Fibroblast of gingiva (primary cell): ENCODE data around the gene ADCY3.

Experiments
- DNase-seq: peaks from one replicate; pipeline ENCODE4 v3.0.0-alpha.2; 2011; ENCODE audit warnings: low read depth

ADCY3 gene

GRCh38 chr2:24925815-24926214 lies 5.8 kb upstream of the ADCY3 start:
- DNase-seq = no peak

DNA sequence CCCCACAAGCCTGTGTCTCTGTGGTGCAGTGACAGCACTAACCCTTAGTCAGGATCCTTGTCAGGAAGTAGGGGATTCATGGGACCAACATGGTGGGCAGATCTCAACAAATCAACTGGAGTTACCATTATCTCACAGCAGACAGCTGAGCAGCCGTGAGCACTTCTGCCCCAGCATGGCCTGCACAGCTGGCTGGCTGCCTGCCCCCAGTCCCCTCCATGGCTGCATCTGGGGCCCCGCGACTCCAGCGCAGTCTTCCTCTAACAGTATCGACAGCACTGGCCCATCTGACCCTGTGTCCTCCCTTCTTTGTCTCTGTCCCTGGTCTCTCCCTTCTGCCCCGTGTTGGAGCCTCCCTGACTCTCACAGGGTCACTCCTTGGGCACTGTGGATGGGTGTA lies 4.7 kb upstream of the ADCY3 start:
- DNase-seq = no peak

GRCh38 chr2:24924266-24924665 lies 4.2 kb upstream of the ADCY3 start:
- no peak for DNase-seq

GRCh38 chr2:24923106-24923505 lies 3.1 kb upstream of the ADCY3 start:
- DNase-seq = no peak

DNA sequence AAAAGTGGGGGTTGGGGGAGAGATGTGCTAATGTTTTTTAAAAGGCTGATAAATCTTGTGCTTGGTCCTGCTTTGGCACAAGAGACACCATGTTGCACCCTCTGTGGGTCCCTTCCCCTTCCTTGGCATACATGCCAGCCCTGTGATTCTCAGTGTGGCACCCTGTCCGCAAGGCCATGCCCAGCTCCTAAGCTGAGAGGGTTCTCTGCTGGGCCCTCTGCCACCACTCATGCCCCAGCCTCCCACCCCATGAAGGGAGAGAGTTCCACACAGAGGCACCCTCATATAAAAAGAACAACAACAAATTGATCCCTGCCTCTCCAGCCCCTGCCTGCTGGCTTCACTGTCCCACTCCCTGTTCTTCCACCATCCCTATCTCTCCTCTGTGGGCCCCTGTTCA lies 2.5 kb upstream of the ADCY3 start:
- DNase-seq = no peak

GRCh38 chr2:24920809-24921441 lies 888 bp upstream of the ADCY3 start:
- no peak for DNase-seq

GRCh38 chr2:24919506-24920097 lies 435 bp downstream of the ADCY3 start:
- no peak for DNase-seq

GRCh38 chr2:24919037-24919505 lies 966 bp downstream of the ADCY3 start:
- DNase-seq = no peak

GRCh38 chr2:24918326-24919036 lies 1.6 kb downstream of the ADCY3 start:
- DNase-seq = no peak

DNA sequence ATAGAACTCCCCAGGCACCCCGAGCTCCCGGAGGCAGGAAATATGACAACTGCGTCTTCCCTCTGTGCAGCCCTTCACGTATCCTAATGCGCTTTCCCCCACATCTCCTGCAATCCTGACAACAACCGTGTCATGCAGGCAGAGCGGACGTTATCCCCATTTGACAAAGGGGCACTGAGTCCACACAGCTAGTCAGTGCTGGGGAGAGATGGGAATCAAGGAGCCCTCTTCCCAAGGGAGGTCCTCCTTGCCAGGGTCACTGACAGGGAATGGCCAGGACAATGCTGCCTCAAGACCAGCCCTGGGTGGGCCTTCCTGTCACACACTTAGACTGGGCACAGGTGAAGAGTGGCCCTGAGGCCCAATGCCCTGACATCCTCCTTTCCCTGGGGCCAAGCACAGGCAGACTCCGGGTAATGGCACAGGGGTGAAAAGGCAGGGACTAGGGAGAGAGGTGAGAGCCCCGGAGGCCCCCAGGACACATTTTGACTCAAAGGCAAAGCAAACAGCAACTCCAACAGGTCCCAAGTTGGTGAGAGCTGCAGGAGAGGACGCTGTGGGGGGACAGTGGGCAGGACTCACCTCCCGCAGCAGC lies 2.2 kb downstream of the ADCY3 start:
- DNase-seq = no peak

GRCh38 chr2:24917086-24917485 lies 3.0 kb downstream of the ADCY3 start:
- no peak for DNase-seq

DNA sequence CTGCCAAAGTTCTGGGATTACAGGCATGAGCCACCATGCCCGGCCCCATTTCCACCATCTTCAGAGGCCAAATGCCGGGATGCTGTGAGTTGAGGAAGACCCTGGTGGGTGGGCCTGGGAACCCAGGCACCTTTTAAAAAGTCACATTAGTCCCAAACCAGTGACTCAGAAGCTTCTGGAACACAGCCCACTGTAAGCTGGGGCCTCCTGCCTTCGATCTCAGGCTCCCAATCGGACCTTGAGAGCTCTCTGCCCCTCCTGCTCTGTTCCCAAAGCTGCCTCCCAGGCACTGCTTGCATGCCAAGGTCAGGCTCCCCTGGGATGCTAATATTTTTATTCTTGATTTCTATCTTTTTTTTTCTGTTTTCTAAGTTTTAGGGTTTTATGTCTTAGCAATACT lies 4.2 kb downstream of the ADCY3 start:
- DNase-seq = peak; percentile 58

- no peak for DNase-seq
Measured at GRCh38 chr2:24915175-24915574, 4.9 kb downstream of the ADCY3 start.

DNA sequence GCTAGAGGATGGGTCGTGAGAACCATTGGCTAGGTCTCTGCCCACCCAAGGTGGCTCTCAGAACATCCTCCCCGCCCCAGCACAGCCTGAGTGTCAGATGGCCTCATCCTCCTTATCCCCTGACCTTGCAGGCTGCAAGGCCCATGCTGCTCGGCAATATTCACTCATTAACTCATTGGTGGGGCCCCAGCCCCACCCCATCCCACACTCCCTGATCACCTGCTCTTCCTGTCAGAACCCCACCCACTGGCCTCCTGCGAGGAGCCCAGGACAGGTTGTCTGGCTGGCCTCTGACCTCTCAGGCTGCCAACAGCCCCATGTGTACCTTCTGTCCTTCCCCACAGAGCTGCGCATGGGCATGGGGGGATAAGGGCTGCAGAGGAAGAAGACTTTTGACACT lies 5.3 kb downstream of the ADCY3 start:
- DNase-seq = no peak

DNA sequence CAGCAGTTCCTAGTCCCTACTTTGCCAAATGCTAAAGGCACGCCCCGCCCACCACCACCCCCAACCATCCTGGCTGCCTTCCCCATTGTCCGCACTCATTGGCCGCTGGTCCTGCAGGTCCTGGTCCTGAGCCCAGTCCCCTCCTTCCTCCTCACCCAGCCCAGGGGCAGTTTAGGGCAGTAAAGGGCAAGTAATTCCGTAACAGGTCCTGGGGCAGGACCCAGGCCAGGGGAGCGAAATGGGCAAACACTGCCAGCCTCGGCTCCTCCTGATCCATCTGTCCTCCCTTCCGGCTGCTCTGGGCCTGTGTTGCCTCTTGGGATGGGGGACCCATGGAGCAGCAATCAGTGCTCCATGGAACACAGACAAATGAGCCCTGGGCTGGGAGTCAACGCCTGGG lies 6.1 kb downstream of the ADCY3 start:
- DNase-seq = no peak

- DNase-seq = no peak
Measured at GRCh38 chr2:24912986-24913385, 7.1 kb downstream of the ADCY3 start.

GRCh38 chr2:24912523-24912922 lies 7.5 kb downstream of the ADCY3 start:
- DNase-seq = peak; percentile 33

DNA sequence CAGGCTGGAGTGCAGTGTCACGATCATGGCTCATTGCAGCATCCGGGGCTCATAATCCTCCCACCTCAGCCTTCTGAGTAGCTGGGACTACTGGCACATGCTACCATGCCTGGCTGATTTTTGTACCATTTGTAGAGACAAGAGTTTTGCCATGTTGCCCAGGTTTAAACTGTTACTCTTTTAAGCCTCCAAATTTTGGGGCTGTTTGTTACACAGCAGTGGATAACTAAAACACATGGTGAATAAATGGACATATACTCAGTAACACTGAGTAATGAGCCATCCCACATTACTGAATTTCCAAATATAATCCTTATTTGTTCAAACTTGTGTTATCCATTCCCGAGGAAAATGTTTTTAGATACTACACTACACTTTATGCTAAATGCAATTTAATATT lies 9.8 kb downstream of the ADCY3 start:
- DNase-seq = no peak

GRCh38 chr2:24909555-24910177 lies 10.4 kb downstream of the ADCY3 start:
- peak; percentile 80 for DNase-seq

- no peak for DNase-seq
Measured at GRCh38 chr2:24908461-24908901, 11.6 kb downstream of the ADCY3 start.

DNA sequence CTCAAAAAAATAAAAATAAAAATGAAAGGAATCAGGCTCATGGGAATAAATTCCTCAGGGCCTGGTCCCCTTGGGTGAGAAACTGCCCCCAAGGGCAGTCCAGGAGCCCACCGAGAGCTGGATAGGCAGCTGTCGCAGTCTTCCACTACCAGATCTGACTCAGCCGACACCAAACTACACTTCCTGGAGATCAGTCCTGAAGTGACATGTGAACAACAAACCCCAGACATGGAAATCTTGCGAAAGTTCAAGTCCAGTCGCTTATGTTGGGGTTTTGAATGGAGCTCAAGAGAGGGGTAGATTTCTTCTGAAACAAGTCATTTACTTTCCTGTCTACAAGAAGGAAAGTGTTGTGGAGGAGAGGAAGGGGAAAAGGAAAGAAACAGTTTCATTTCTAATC lies 12.9 kb downstream of the ADCY3 start:
- no peak for DNase-seq

DNA sequence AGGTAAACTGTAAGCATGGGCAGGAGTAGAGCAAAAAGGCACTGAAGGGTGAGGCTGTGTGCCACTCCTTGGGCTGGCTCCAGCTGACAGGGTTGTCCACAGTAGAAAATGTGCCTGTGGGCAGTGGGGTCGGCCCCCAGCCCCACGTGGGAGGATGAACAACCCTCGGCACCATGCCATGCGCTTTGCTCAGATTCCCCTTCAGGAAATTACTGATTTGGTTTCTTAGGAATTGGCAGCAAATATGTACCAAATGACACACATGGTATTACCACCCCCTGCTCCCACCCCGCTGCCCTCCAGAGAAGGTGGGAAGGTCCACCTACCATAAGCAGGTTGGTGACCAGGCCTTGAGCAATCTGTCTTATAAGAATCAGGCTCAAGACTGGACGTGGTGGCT lies 13.6 kb downstream of the ADCY3 start:
- DNase-seq = no peak
